Thoracic aorta (tissue), 2 donors: ENCODE data around the gene SERTAD2. TPM values are rescaled to one million over a fixed set of nuclear protein-coding genes. Genes with fewer than 3 reads are reported as not detected.

Experiments used
- ATAC-seq: fragments of 150-250 bp; one replicate; pipeline ENCODE4 v1.8.0; 2017; ENCODE audit warnings: low read depth; ENCODE audit not compliant: insufficient number of reproducible peaks, low FRiP score
- DNase-seq: peaks from one replicate; pipeline ENCODE4 v3.0.0-alpha.2; 2020; ENCODE audit warnings: low spot score
- H3K27ac ChIP-seq, 2 donors: fragments of 200-600 bp; sonication (generic); 1 replicate in 1 of 2; 2 replicates in 1 of 2; pipeline ENCODE4 v1.5.1; 2016; ENCODE audit warnings: mild to moderate bottlenecking in 2 of 2, moderate library complexity in 2 of 2
- H3K27me3 ChIP-seq: fragments of 200-600 bp; sonication (generic); replicated peaks from 2 replicates; pipeline ENCODE4 v1.6.0; 2016; ENCODE audit warnings: mild to moderate bottlenecking; ENCODE audit not compliant: insufficient read depth
- H3K36me3 ChIP-seq: fragments of 200-600 bp; sonication (generic); one replicate; pipeline ENCODE4 v1.5.1; 2016
- H3K4me1 ChIP-seq, 2 donors: fragments of 200-600 bp; sonication (generic); 1 replicate in 1 of 2; 2 replicates in 1 of 2; pipeline versions ENCODE4 v1.5.1 to v1.6.0; 2016; ENCODE audit warnings: low read depth in 2 of 2, mild to moderate bottlenecking in 1 of 2; ENCODE audit not compliant: control insufficient read depth in 1 of 2
- H3K4me3 ChIP-seq: fragments of 200-600 bp; sonication (generic); 2 replicates; pipeline ENCODE4 v1.5.1; 2016; ENCODE audit warnings: mild to moderate bottlenecking
- H3K9me3 ChIP-seq: fragments of 200-600 bp; sonication (generic); 2 replicates; pipeline ENCODE4 v1.5.1; 2016
- CTCF ChIP-seq: fragments of 200-600 bp; sonication (generic); IDR thresholded peaks from one replicate; pipeline ENCODE4 v1.5.1; 2019; ENCODE audit warnings: antibody characterized with exemption
- total RNA-seq, 2 donors: library from RNA; depleted of rRNA; stranded (reverse); fragments of >200 nt; gene quantifications; one replicate each; pipeline versions ENCODE4 v1.1.0 to v1.2.3, GENCODE V29; 2016

Gene SERTAD2
- total RNA-seq, 2 donors from 2014 or later = 17.9 to 31.9 TPM

GRCh38 chr2:64679673-64680425 lies 26.1 kb upstream of the SERTAD2 start:
- no peaks in the 10 kb centered on the region for H3K9me3 ChIP-seq
- no peak for ATAC-seq
- no peaks in the 10 kb centered on the region for H3K27me3 ChIP-seq
- peak overlapping the region in 1 of 2 donors; percentile 6 for H3K27ac ChIP-seq
- no peak for DNase-seq
- peaks cover 0 to 16% of the 10 kb centered on the region in 2 donors for H3K4me1 ChIP-seq
- H3K36me3 ChIP-seq = no peaks in the 10 kb centered on the region
- no peak overlapping the region for H3K4me3 ChIP-seq
- no peak for TF ChIP-seq CTCF

- Histone ChIP-seq H3K4me1 (peaks cover 0 to 16% of the 10 kb centered on the region in 2 donors), H3K36me3 (no peaks in the 10 kb centered on the region), H3K27me3 (no peaks in the 10 kb centered on the region), H3K9me3 (no peaks in the 10 kb centered on the region), H3K27ac (peak overlapping the region in 1 of 2 donors; percentile 6), H3K4me3 (no peak overlapping the region)
- ATAC-seq = no peak
- no peak for TF ChIP-seq CTCF
- no peak for DNase-seq
These were observed 25.3 kb upstream of the SERTAD2 start for GRCh38 chr2:64678771-64679590.

- no peak overlapping the region for H3K4me3 ChIP-seq
- peaks cover 0 to 16% of the 10 kb centered on the region in 2 donors for H3K4me1 ChIP-seq
- DNase-seq (no peak), ATAC-seq (no peak)
- no peaks in the 10 kb centered on the region for H3K36me3 ChIP-seq
- no peak for TF ChIP-seq CTCF
- no peaks in the 10 kb centered on the region for H3K27me3 ChIP-seq
- H3K9me3 ChIP-seq = no peaks in the 10 kb centered on the region
- no peak overlapping the region for H3K27ac ChIP-seq
These were observed 23.8 kb upstream of the SERTAD2 start for GRCh38 chr2:64677530-64677929.

GRCh38 chr2:64675860-64676259 lies 22.1 kb upstream of the SERTAD2 start:
- Histone ChIP-seq H3K27ac (no peak overlapping the region), H3K4me3 (no peak overlapping the region), H3K36me3 (no peaks in the 10 kb centered on the region), H3K9me3 (no peaks in the 10 kb centered on the region), H3K4me1 (peaks cover 0 to 16% of the 10 kb centered on the region in 2 donors), H3K27me3 (no peaks in the 10 kb centered on the region)
- ATAC-seq (no peak), DNase-seq (no peak)
- no peak for TF ChIP-seq CTCF

- peaks cover 1% of the 10 kb centered on the region in 2 donors for H3K4me1 ChIP-seq
- H3K9me3 ChIP-seq = no peaks in the 10 kb centered on the region
- DNase-seq (no peak), ATAC-seq (no peak)
- no peaks in the 10 kb centered on the region for H3K27me3 ChIP-seq
- no peak overlapping the region for H3K4me3 ChIP-seq
- H3K27ac ChIP-seq = no peak overlapping the region
- H3K36me3 ChIP-seq = no peaks in the 10 kb centered on the region
- no peak for TF ChIP-seq CTCF
These were observed 19.0 kb upstream of the SERTAD2 start for GRCh38 chr2:64672708-64673107.
